ENCODE measurements around the gene LHX6. TPM values are rescaled to one million over a fixed set of nuclear protein-coding genes. Genes with fewer than 3 reads are reported as not detected.

LHX6 gene
- total RNA-seq, 2 experiments from 2014 or later, result 0.07 to 0.22 TPM

DNA sequence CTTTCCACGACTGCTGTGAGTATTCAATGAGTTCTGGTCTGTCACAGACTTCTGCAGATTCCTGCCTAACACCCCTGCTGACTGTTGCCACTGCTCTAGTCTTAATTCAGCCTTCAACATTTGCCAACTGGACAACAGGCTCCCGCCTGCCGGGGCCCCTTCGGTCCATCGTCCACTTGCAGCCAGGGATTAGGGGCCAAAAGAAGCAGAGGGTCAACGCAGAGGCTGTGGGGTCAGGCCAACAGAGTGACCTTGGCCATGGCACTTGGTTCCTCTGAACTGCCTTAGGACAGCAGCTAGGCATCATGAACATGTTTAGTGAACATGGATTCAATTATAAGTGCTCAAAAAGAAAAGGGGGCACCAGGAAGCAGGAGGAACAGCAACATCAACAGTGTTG lies 40.4 kb downstream of the LHX6 start:
- ChIA-PET POLR2A (no interaction called here), CTCF (no interaction called here)
- no peak for DNase-seq
- TF ChIP-seq, protein P1, sequence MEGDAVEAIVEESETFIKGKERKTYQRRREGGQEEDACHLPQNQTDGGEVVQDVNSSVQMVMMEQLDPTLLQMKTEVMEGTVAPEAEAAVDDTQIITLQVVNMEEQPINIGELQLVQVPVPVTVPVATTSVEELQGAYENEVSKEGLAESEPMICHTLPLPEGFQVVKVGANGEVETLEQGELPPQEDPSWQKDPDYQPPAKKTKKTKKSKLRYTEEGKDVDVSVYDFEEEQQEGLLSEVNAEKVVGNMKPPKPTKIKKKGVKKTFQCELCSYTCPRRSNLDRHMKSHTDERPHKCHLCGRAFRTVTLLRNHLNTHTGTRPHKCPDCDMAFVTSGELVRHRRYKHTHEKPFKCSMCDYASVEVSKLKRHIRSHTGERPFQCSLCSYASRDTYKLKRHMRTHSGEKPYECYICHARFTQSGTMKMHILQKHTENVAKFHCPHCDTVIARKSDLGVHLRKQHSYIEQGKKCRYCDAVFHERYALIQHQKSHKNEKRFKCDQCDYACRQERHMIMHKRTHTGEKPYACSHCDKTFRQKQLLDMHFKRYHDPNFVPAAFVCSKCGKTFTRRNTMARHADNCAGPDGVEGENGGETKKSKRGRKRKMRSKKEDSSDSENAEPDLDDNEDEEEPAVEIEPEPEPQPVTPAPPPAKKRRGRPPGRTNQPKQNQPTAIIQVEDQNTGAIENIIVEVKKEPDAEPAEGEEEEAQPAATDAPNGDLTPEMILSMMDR (IDR thresholded peaks at IDR 0.05), result no peak
- Mint-ChIP-seq H3K36me3 (ENCODE audit: low read depth) (no peaks in the 10 kb centered on the region), H3K9me3 (no peaks in the 10 kb centered on the region), H3K4me3 (no peak overlapping the region), H3K27me3 (no peaks in the 10 kb centered on the region), H3K27ac (no peak overlapping the region), H3K4me1 (ENCODE audit: low read depth) (no peaks in the 10 kb centered on the region)
- intact Hi-C loops (cut with micrococcal nuclease), result no loop called here
- no peak for ATAC-seq

- Mint-ChIP-seq H3K27me3 (peaks cover 4% of the 10 kb centered on the region), H3K4me1 (ENCODE audit: low read depth) (no peaks in the 10 kb centered on the region), H3K36me3 (ENCODE audit: low read depth) (no peaks in the 10 kb centered on the region), H3K9me3 (no peaks in the 10 kb centered on the region), H3K27ac (no peak overlapping the region), H3K4me3 (no peak overlapping the region)
- ATAC-seq, result no peak
- TF ChIP-seq, protein P1 (IDR thresholded peaks at IDR 0.05), result no peak
- CTCF ChIA-PET, result interaction anchor here (0.7 kb wide), 1 partner anchor 88 kb away, joined by 3 read pairs; no protein-coding TSS in a partner anchor
- intact Hi-C loops (cut with micrococcal nuclease), result no loop called here
- DNase-seq, result no peak
- POLR2A ChIA-PET, result no interaction called here
Measured at GRCh38 chr9:122186777-122187470, 41.8 kb downstream of the LHX6 start.

DNA sequence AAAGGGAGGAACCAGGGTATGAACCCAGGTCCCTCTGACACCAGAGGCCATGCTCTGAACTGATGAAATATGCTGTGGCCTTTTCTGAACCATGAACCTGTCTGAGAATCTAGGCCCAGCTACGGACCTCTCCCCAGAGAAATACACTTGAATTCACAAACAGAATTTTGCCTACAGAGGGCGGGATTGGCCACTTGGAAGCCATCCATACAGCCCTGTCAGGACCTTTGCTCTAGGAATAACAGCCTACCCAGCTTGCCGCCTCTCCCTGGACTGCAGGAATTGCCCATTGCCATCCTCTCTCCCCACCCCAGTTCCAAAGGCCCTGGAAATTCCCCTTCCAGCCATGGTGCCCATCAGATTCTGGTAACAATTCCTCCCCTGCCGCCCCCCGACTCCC lies 42.5 kb downstream of the LHX6 start:
- CTCF ChIA-PET, result interaction anchor here (0.7 kb wide), 1 partner anchor 87 kb away, joined by 3 read pairs; no protein-coding TSS in a partner anchor
- Mint-ChIP-seq H3K4me1 (ENCODE audit: low read depth) (no peaks in the 10 kb centered on the region), H3K36me3 (ENCODE audit: low read depth) (no peaks in the 10 kb centered on the region), H3K27ac (no peak overlapping the region), H3K4me3 (no peak overlapping the region), H3K9me3 (no peaks in the 10 kb centered on the region), H3K27me3 (peaks cover 4% of the 10 kb centered on the region)
- DNase-seq (no peak), ATAC-seq (no peak)
- POLR2A ChIA-PET, result no interaction called here
- TF ChIP-seq, protein P1 (IDR thresholded peaks at IDR 0.05), result no peak
- intact Hi-C loops (cut with micrococcal nuclease), result no loop called here

- Mint-ChIP-seq H3K27me3 (peaks cover 7% of the 10 kb centered on the region), H3K27ac (no peak overlapping the region), H3K9me3 (no peaks in the 10 kb centered on the region), H3K4me3 (no peak overlapping the region), H3K4me1 (ENCODE audit: low read depth) (no peaks in the 10 kb centered on the region), H3K36me3 (ENCODE audit: low read depth) (no peaks in the 10 kb centered on the region)
- intact Hi-C loops (cut with micrococcal nuclease), result no loop called here
- TF ChIP-seq, protein P1 (IDR thresholded peaks at IDR 0.05), result no peak
- ChIA-PET CTCF (no interaction called here), POLR2A (no interaction called here)
- ATAC-seq (no peak), DNase-seq (no peak)
Measured at GRCh38 chr9:122184551-122184950, 44.2 kb downstream of the LHX6 start.

DNA sequence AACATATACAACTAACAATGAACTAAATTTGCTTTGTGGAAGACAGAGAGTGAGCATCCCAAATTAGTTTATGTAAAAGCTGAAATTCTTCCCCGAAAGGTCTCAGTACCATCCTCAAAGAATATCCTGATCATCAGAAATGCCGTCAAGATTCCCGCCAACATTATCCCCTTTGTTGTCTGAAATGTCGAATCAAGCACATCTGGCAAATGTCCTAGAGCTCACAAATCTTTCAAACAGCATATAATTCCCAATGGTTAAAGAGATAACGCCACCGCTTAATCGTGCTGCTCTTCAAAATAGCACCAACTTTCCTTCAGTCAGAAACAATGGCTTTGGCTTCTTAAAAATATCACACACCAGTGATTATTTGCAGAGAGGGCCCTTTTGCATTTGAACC lies 45.3 kb downstream of the LHX6 start:
- no peaks in the 10 kb centered on the region for H3K36me3 Mint-ChIP-seq (ENCODE audit: low read depth)
- H3K4me3 Mint-ChIP-seq, result no peak overlapping the region
- TF ChIP-seq, protein P1 (IDR thresholded peaks at IDR 0.05), result no peak
- intact Hi-C loops (cut with micrococcal nuclease), result no loop called here
- ChIA-PET CTCF (interaction anchor here (1.0 to 1.3 kb wide), 2 partner anchors 28 to 59 kb away, joined by 3 to 4 read pairs; no protein-coding TSS in a partner anchor), POLR2A (interaction anchor here (0.9 kb wide), 1 partner anchor 9 kb away, joined by 3 read pairs; no protein-coding TSS in a partner anchor)
- no peak overlapping the region for H3K27ac Mint-ChIP-seq
- peaks cover 7% of the 10 kb centered on the region for H3K27me3 Mint-ChIP-seq
- no peaks in the 10 kb centered on the region for H3K9me3 Mint-ChIP-seq
- DNase-seq, result no peak
- H3K4me1 Mint-ChIP-seq (ENCODE audit: low read depth), result no peaks in the 10 kb centered on the region
- no peak for ATAC-seq

All from activated CD8-positive, alpha-beta T cell treated with anti-CD3 and anti-CD28 coated beads for 36 hours (primary cell).